GM19467 (cell line): ENCODE data around the gene NRAP.

Experiments
- ATAC-seq: cut with Tn5 transposase; IDR thresholded peaks from one replicate; pipeline ENCODE4 v1.9.1; 2021; ENCODE audit warnings: mild to moderate bottlenecking, moderate library complexity; ENCODE audit not compliant: unreplicated experiment

Gene NRAP

GRCh38 chr10:113644185-113645120 is 19.4 kb downstream of the NRAP start:
- no peak for ATAC-seq

GRCh38 chr10:113643183-113643582 is 20.7 kb downstream of the NRAP start:
- ATAC-seq, result no peak

- no peak for ATAC-seq
Observed at GRCh38 chr10:113641702-113642101, 22.1 kb downstream of the NRAP start.

DNA sequence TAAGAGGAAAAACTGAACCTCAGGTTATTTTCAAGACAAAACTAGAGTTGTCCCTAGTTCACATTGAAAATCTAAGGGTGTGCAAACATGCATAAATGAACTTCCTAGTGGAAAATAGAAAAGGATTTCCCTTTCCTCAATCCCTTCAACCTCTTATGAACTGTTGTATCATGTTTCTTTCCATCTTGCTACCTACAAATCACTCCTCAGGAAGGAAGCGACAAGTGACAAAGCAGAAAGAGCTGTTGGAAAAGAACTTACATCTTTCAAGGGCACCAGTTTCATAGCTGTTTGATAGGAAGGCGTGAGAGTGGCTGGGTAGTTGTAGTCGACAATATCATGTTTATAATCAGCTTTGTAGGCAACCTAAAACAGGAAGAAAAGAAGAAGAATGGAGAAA is 23.9 kb downstream of the NRAP start:
- ATAC-seq, result no peak

DNA sequence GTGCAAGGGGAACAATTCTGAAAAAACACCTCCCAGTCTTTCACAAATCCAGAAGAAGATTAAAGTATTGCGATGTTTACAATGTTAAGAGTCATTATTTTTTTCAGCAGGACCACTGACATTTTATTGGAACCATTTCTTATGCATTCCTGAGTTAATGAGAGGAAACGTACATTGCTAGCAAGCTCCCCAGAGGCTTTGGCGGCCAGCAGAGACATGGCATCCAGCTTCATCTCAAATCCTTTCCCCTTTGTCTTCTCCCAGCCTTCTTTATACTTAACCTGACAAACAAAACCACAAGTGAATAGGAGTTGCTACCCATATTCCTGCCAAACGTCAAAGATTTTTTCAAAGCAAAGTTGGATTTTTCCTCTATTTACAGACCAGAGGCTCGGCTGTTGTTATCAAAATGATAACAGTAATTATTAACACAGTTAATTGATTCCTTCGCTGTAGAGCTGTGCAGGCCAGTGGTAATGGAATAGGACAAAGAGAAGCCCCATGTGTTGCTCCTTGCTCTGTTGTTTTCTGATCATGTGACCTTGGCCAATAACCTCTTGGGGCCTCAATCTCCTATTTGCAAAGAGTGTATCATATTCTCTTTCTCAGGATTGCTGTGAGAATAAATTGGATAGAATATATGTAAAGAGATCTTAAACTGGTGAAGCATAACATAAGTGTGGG is 32.0 kb downstream of the NRAP start:
- no peak for ATAC-seq

GRCh38 chr10:113630929-113631533 is 32.8 kb downstream of the NRAP start:
- no peak for ATAC-seq

DNA sequence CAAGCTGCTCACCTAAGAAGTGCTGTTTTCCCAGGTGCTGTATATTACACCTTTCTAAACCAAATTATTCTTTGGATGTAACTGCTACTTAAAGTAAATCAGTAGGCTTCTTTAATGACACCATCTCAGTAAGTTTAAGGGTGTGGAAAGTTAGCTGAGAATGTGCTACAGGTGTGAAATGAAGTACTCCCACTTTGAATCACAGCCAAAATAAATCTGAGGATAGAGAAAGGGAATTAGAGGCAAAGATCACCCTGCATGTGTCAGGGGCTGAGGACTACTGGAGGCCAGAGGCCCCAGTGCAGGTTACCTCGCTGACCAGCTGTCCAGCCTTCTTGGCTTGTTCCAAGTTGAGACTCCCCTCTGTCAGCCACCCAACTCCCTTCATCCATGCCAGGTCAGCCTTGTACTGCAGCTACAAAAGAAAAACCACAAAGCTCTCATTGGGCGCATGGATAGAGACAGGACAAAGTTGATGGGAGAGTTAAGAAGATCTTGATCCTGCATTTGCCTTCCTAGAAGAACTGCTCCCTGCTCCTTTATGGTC is 35.2 kb downstream of the NRAP start:
- no peak for ATAC-seq

GRCh38 chr10:113627836-113628235 is 36.0 kb downstream of the NRAP start:
- ATAC-seq, result no peak

DNA sequence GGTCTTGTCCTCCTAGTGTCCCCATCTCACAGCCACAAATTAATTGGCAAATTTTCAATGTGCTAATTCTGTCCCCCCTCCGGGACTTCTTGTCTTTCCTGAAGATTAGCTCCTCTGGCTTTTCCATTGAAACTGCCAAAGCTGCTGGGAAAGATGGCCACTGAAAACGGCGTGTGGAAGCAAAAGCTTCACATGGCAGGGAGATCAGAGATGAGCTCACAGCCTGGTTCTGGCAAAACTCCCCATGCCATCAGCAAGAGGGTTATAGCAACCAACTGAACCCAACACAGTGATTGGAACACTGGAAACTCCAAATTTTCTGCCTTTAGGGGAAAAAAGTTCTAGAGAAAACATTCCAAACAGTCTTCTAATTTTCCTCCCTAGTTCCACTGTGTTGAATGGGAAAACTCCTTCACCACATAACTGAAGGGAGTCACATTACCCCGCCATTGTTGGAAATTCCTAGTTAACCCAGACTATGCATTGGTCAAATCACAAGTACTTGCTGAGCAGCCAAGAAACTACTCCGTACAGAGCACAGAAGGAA is 37.0 kb downstream of the NRAP start:
- no peak for ATAC-seq

GRCh38 chr10:113625461-113626186 is 38.2 kb downstream of the NRAP start:
- no peak for ATAC-seq

- no peak for ATAC-seq
Observed at GRCh38 chr10:113622831-113623230, 41.0 kb downstream of the NRAP start.

DNA sequence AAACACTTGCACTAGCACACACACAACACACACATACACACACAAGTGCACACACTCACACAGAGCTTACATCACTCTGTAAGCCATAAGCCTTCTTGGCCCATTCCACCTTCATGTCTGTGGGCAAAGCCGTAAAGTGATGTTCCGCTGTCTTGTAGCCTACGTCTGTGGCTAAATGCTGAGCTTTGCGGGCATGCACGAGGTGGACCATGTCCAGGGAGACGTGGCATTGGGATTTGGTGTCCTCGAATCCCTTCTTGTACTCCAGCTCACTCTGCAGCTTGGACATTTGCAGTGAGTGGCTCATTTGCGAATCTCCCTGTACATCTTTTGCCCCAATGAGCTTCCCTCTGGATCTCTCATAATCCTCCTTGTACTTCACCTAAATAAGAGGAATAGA is 42.0 kb downstream of the NRAP start:
- ATAC-seq, result no peak

DNA sequence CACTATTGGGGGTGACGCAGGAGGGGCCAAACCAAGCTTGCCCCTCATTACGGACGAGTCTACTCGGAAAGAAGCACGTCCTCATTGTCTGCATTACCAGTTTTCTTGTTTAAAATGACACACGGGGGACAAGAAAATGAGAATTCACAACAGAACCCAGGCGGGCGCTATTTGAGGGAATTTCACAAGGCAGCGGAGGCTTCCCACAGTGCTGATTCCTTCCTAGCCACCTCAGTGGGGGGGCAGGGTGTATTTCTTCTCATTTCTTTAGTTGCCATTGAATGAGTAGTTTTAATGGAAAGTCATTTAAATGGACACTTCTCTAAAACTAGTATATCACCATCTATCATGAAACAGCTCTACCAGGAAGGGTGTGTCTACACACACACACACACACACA is 42.9 kb downstream of the NRAP start:
- ATAC-seq, result no peak

DNA sequence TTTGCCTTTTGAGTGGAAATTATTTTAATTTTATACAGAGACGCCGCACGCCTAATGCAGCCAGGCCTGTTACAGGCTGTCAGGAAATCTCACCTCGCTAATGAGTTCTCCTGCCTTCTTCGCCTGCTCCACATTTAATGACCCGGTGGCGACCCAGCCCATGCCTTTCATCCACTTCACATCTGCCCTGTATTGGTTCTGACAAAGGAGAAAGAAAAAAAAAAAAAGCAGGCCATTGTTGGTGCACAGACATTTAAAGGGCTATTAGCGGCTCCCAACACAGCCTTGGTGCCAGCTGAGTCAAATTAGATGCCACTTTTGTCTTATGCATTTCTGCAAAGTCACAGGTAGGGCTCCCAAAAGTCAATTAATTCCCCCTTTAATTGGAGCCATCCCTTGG is 43.3 kb downstream of the NRAP start:
- no peak for ATAC-seq

- ATAC-seq, result no peak
Observed at GRCh38 chr10:113619401-113619800, 44.4 kb downstream of the NRAP start.

- ATAC-seq, result no peak
Observed at GRCh38 chr10:113618338-113618737, 45.5 kb downstream of the NRAP start.

- no peak for ATAC-seq
Observed at GRCh38 chr10:113617086-113617485, 46.8 kb downstream of the NRAP start.

GRCh38 chr10:113616244-113617074 is 47.4 kb downstream of the NRAP start:
- ATAC-seq, result no peak

DNA sequence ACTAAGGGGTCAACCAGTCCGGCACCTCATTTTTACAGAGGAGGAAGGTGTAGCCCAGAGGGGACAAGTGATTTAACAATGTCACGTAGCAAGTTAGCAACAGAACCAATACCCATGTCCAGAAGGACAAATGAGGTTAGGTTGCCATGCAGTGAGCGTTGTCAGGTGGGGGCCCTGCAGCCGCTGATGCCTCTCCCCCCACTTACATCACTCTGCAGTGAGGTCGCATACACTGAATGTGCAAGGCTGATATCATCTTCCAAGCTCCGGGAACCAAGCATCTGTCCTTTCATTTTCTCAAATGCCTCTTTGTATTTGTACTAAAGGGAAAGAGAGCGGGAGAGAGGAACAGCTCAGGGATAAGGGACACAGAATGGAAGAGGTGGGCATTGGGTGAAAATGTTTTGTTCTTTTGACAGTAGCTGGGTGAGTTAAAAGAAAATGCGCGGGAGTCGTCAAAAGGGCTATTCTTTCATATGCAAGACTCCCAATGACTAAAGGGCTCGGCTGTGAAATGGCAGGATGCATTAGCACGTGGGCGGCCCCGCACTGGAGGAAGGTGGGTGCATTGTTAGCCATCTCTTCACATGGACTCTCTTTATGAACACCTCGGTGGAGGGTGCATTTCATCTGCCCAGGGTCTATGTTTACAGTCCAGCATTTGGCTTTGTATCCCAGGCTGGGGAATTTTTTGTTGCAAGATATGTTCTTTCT is 49.7 kb downstream of the NRAP start:
- ATAC-seq, result no peak
